SK-N-MC (cell line): Measurements from ENCODE around the gene KDM4B.

Experiments
- EZH2 ChIP-seq: fragments of 200-600 bp; sonication (generic); IDR thresholded peaks from one replicate; pipeline ENCODE4 v1.6.1; 2017; ENCODE audit warnings: antibody characterized with exemption
- FOXP2 ChIP-seq: optimal IDR thresholded peaks from 2 replicates; pipeline ENCODE3; 2011; ENCODE audit warnings: mild to moderate bottlenecking, moderate library complexity; ENCODE audit not compliant: insufficient read depth; ENCODE audit errors: extremely low read length, control extremely low read depth
- POLR2AphosphoS5 ChIP-seq: IDR thresholded peaks from 2 replicates; pipeline ENCODE4 v1.6.1; 2012; ENCODE audit warnings: mild to moderate bottlenecking, low read depth, low read length, borderline replicate concordance

GRCh38 chr19:5141850-5142724, 173.2 kb downstream of the KDM4B start:
- no peak for TF ChIP-seq POLR2AphosphoS5
- no peak for TF ChIP-seq EZH2
- no peak for TF ChIP-seq FOXP2
